GM18526 (cell line): ENCODE data around the gene HLA-DPB1.

ENCODE experiments used
- POLR2A ChIP-seq: IDR thresholded peaks from 3 replicates; pipeline ENCODE4 v1.6.1; 2011; ENCODE audit not compliant: insufficient read length; ENCODE audit errors: extremely low read depth

The HLA-DPB1 gene

DNA sequence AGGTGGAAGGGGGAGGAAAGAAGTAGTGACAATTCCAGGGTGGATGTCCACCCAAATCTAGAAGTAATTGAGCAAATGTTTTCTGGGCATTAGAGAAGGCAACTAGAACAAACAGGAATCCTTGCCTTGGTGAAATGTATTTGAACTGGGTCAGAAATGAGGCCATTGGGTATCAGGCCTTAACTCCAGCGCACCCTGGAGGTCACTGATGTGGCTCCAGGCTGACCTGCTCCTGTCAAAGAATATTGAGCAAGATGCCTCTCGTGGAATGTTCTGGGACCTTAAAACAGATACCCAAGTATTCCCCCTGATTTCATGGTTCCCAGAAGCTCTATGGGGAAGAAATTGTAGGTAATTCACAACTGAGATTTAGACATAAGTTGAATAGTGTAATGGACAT lies 6.9 kb downstream of the HLA-DPB1 start:
- TF ChIP-seq POLR2A = no peak

GRCh38 chr6:33085627-33086026 lies 9.8 kb downstream of the HLA-DPB1 start:
- no peak for TF ChIP-seq POLR2A

DNA sequence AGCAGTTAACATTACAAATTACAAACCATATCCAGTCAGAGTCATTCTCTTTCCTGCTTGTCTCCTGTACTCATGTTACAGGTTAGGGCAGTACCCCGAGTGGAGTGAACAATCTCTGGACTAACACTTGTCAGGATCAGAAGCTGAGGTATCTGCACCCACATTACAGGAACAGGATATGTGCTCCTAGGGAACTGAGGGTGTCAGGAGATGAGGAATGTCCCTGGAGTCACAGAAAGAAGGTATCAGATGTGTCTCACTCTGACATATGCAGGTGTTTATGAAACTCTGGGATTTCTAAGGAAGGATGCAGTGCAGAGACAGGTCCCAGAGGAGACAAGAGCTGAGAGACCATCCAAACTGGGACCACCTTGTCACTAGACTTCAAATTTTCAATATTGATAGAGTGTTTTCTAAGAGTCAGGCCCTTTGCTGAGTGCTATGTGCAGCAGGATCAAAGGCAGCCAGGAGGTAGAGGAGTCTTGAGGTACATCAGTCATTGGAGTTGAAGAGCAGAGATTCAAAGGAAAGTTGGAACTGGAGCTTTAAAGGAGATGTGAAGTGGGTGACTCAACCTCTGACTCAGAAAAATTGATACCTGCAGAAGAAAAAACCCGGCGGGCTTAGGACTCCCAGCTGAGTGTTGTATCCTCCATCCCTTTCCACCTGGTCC lies 12.6 kb downstream of the HLA-DPB1 start:
- TF ChIP-seq POLR2A = no peak

- TF ChIP-seq POLR2A = no peak
Measured at GRCh38 chr6:33088931-33089620, 13.3 kb downstream of the HLA-DPB1 start.

GRCh38 chr6:33091957-33092356 lies 16.2 kb downstream of the HLA-DPB1 start:
- no peak for TF ChIP-seq POLR2A

DNA sequence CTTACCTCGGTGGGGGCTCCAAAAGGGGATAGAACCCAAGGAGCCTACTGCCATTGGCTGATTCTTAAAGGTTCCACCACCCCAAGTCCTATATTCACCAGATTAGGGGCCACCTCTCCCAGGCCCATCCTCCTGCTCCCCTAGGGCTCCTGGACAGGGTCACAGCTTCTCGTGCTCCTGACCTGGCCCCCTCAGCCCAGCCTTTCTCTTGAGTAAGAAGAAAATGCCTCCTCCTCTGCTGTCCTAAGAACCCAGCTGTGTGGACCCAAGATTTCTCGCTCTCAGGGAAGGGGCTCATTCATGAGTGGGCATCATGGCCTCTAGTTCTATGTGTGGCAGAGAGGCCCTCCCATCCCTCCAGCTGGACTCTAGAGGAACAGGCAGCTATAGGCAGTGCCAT lies 16.6 kb downstream of the HLA-DPB1 start:
- TF ChIP-seq POLR2A = no peak

DNA sequence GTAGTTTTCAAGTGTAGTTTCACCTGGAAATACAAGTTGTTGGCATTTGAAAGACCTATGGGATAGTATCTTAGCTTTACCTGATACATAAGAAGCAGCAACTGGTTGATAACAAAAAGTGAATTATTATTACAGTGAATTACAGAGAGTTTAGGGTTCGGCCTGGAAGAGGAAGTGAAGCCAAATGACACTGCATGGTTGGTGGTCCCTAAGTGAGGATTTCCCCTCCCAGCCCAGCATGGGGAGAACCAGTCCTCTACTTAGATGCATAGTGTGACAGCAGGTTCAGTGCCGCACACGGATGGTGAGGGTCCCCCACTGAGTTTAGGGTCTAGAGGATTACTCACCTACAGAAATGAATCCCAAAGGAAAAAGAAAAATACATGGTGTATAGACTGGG lies 18.1 kb downstream of the HLA-DPB1 start:
- no peak for TF ChIP-seq POLR2A

- no peak for TF ChIP-seq POLR2A
Measured at GRCh38 chr6:33095681-33096080, 19.9 kb downstream of the HLA-DPB1 start.

GRCh38 chr6:33103776-33104175 lies 28.0 kb downstream of the HLA-DPB1 start:
- TF ChIP-seq POLR2A = no peak

DNA sequence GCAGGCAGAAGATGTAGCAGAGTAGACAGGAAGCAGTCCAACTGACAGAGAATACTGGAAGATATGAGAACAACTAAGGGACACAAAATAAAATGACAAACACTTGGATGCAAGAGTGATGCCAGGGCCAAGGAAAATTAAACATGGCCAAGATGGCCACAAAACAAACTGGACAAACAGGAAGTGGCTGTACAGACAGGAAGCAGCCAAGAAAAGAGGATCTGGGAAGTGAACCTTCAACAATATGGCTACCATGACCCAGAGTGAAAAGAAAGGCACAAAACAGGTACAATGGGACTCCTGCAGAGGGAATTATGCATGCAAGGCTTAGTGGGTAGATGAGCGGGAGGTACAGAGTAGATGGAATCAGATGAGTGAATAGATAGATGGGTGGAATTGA lies 29.1 kb downstream of the HLA-DPB1 start:
- no peak for TF ChIP-seq POLR2A

GRCh38 chr6:33105386-33105785 lies 29.6 kb downstream of the HLA-DPB1 start:
- no peak for TF ChIP-seq POLR2A

- no peak for TF ChIP-seq POLR2A
Measured at GRCh38 chr6:33105916-33106871, 30.4 kb downstream of the HLA-DPB1 start.

- TF ChIP-seq POLR2A = no peak
Measured at GRCh38 chr6:33107641-33108040, 31.9 kb downstream of the HLA-DPB1 start.

DNA sequence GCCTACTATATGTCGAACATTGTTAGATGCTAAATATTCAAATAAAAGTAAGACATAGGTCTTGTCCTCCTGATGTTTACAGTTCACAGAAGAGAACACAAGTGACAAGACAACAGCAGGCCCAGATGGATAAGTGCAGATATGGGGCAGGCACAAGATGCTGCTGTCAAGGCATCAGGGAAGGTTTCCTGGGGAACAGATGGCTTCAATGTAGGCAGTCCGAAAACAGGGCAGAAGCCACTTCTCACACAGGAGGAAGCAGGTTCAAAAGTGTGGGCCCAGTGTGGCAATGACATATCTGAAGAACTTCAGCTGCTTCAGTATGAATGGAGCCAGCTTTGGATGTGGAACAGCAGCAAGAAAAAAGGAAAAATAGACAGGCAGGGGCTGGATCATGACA lies 32.5 kb downstream of the HLA-DPB1 start:
- no peak for TF ChIP-seq POLR2A

DNA sequence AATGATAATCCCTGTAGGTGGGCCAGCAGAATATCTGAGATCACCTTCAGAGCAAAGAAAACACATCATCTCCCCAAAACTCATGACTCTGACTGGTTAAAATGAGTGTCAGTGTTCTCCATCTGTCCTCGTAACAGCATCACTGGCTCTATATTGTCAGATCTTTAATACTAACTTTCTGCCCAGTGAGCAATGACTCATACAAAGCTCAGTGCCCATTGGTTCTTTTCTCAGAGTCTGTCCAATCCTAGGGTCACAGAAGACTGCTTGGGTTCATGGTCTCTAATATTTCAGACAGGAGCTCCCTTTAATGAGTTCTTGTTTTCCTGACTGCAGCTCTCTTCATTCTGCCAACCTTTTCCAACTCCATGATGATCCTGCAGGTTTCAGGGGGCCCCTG lies 36.4 kb downstream of the HLA-DPB1 start:
- no peak for TF ChIP-seq POLR2A

- no peak for TF ChIP-seq POLR2A
Measured at GRCh38 chr6:33113755-33114154, 38.0 kb downstream of the HLA-DPB1 start.

DNA sequence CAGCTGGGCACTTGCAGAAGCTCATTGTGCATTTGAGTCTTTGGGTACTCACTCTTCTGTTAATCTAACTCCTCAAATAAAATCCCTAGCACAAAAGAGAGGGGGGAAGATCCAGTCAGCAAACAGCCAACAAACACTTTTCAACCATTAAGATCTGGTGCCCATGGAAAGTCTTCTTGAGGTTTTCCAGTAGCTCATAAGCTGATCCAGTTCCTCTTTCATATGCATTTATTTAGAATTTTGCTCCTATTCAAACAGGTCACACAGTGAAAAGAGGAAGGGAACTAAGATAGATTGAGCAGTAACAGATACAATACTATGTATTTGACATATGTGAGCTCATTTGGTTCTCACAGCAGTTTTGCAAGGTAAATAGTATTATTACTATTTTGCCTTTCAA lies 38.6 kb downstream of the HLA-DPB1 start:
- TF ChIP-seq POLR2A = no peak
